ENCODE data around the gene EXOC3.

EXOC3 gene

DNA sequence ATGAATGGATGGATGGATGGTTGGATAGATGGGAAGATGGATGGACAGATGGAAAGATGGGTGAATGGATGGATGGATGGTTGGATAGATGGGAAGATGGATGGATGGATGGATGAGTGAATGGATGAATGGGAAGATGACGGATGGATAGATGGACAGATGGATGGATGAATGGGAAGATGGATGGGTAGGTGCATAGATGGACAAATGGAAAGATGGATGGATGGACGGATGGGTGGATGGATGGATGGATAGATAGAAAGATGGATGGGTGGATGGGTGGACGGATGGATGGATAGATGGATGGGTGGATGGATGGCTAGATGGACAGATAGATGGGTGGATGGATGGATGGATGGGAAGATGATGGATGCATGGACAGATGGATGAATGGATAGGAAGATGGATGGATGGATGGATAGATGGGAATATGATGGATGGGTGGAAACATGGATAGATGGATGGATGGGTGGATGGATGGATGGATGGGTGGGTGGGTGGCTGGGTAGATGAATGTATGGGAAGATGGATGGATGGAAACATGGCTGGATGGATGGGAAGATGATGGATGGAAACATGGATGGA is 16.5 kb upstream of the EXOC3 start:
- TF ChIP-seq, protein P1, sequence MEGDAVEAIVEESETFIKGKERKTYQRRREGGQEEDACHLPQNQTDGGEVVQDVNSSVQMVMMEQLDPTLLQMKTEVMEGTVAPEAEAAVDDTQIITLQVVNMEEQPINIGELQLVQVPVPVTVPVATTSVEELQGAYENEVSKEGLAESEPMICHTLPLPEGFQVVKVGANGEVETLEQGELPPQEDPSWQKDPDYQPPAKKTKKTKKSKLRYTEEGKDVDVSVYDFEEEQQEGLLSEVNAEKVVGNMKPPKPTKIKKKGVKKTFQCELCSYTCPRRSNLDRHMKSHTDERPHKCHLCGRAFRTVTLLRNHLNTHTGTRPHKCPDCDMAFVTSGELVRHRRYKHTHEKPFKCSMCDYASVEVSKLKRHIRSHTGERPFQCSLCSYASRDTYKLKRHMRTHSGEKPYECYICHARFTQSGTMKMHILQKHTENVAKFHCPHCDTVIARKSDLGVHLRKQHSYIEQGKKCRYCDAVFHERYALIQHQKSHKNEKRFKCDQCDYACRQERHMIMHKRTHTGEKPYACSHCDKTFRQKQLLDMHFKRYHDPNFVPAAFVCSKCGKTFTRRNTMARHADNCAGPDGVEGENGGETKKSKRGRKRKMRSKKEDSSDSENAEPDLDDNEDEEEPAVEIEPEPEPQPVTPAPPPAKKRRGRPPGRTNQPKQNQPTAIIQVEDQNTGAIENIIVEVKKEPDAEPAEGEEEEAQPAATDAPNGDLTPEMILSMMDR (IDR thresholded peaks at IDR 0.05): no peak

DNA sequence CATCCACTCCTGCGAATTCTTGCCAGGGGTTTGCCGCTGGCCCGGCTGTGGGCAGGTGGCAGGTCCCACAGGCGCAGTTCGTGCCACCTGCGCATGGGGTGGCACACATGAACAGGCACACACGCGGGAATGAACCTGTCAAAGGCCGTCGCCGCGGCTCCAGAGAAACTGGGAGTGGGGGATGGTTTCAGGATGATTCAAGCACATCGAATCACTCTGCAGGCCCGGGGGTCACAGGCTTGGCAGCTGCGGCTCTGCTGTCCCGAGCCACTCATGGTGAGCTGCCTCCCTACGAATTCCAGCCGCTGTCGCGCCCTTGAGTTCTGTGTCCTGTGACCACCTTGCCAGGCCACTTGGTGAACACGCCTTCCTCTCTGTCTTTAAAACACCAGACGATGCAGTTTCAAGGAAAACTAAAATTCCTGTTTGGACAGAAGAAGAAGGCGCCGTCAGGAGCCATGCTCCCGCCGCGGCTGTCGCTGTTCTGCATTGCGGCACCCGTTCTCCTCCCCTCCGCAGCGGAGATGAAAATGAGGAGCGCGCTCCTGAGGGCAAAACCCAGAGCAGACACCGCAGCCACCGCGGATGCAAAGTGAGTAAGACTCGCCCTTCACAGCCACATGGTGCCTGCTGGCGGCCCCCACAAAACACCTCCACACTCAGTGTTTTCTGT is 15.4 kb upstream of the EXOC3 start:
- TF ChIP-seq, protein P1 (IDR thresholded peaks at IDR 0.05): no peak

DNA sequence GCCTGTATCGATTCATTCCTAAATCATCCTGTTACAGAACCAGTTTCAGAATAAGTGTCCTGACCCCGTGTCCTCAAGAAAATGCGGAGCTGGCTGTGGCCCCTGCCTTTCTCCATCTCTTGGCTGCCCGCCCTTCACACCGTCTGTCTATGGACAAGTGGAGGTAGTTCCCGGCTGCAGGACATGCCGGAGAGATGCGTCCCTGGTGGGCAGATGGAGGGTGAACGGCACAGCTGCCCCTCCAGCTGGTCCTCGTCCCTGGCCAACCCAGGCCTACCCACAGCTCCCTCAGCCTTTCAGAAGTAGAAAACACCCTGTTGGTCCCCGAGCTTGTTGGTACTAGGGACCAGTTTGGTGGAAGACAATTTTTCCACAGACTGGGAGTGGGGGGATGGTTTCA is 14.8 kb upstream of the EXOC3 start:
- TF ChIP-seq, protein P1 (IDR thresholded peaks at IDR 0.05): no peak

DNA sequence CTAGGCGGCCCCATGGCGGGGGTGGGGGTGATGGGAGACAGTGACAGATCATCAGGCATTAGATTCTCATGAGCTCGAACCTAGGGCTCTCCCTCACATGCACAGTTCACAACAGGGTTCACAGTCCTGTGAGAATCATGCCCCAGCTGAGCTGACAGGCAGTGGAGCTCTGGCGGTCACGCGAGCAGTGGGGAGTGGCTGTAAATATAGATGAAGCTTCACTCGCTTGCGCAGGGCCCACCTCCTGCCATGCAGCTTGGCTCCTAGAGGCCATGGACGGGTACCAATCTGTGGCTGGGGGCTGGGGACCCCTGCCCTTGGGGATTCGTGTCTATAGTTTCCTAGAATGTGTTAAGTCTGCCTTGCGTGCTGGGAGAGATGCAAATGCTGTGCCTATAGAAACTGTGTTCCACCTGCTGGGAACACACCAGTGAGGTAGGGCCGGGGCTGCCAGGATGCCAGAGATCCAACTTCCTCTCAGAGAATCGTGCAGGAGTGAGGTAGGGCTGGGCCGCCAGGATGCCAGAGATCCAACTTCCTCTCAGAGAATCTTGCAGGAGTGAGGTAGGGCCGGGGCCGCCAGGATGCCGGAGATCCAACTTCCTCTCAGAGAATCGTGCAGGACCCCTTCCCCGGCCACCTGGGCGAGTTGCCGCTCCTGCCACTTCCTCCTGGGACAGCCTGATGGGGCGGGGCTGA is 14.1 kb upstream of the EXOC3 start:
- TF ChIP-seq, protein P1 (IDR thresholded peaks at IDR 0.05): no peak

- TF ChIP-seq, protein P1 (IDR thresholded peaks at IDR 0.05): no peak
Observed at GRCh38 chr5:429453-430188, 13.4 kb upstream of the EXOC3 start.

- TF ChIP-seq, protein P1 (IDR thresholded peaks at IDR 0.05): no peak
Observed at GRCh38 chr5:430214-430925, 12.6 kb upstream of the EXOC3 start.

Data from LNCAP (cell line).